KMS-11 (cell line): ENCODE results near the gene FADS2.

ENCODE experiments used
- H2AFZ ChIP-seq: fragments of 200-600 bp; sonication (generic); 2 replicates; pipeline ENCODE4 v1.6.1; 2016; ENCODE audit warnings: antibody characterized with exemption, mixed run types, low read depth
- H3K27ac ChIP-seq: fragments of 200-600 bp; sonication (generic); 2 replicates; pipeline ENCODE4 v1.6.1; 2016; ENCODE audit warnings: mild to moderate bottlenecking, mixed run types
- H3K27me3 ChIP-seq: fragments of 200-600 bp; sonication (generic); 2 replicates; pipeline ENCODE4 v1.6.1; 2017; ENCODE audit warnings: mild to moderate bottlenecking, low read depth, mixed run types, moderate library complexity; ENCODE audit not compliant: insufficient read depth
- H3K36me3 ChIP-seq: fragments of 200-600 bp; sonication (generic); 2 replicates; pipeline ENCODE4 v1.6.1; 2017; ENCODE audit warnings: mild to moderate bottlenecking, mixed run types; ENCODE audit not compliant: insufficient read depth
- H3K4me1 ChIP-seq: fragments of 200-600 bp; sonication (generic); 2 replicates; pipeline ENCODE4 v1.6.1; 2016; ENCODE audit warnings: mild to moderate bottlenecking, low read depth, mixed run types; ENCODE audit not compliant: poor library complexity, severe bottlenecking
- H3K4me2 ChIP-seq: fragments of 200-600 bp; sonication (generic); 2 replicates; pipeline ENCODE4 v1.7.0; 2016; ENCODE audit warnings: mild to moderate bottlenecking, mixed run types
- H3K4me3 ChIP-seq: fragments of 200-600 bp; sonication (generic); IDR thresholded peaks from 2 replicates; pipeline ENCODE4 v1.6.1; 2017; ENCODE audit warnings: low read depth, low read length, mixed read lengths; ENCODE audit not compliant: insufficient read depth
- H3K79me2 ChIP-seq: fragments of 200-600 bp; sonication (generic); 2 replicates; pipeline ENCODE4 v1.6.1; 2016; ENCODE audit warnings: low read depth, mixed run types; ENCODE audit not compliant: insufficient read depth
- H3K9ac ChIP-seq: fragments of 200-600 bp; sonication (generic); 2 replicates; pipeline ENCODE4 v1.6.1; 2016; ENCODE audit warnings: mild to moderate bottlenecking, mixed run types
- H4K20me1 ChIP-seq: fragments of 200-600 bp; sonication (generic); 2 replicates; pipeline ENCODE4 v1.6.1; 2016; ENCODE audit warnings: mild to moderate bottlenecking, mixed run types; ENCODE audit not compliant: insufficient read depth
- TF ChIP-seq, protein P1 (sequence below): fragments of 200-600 bp; sonication (generic); conservative IDR thresholded peaks from 2 replicates; pipeline ENCODE4 v1.6.1; 2017; ENCODE audit warnings: low read depth, mild to moderate bottlenecking, antibody characterized with exemption, low read length, moderate library complexity, mixed read lengths

FADS2 gene

DNA sequence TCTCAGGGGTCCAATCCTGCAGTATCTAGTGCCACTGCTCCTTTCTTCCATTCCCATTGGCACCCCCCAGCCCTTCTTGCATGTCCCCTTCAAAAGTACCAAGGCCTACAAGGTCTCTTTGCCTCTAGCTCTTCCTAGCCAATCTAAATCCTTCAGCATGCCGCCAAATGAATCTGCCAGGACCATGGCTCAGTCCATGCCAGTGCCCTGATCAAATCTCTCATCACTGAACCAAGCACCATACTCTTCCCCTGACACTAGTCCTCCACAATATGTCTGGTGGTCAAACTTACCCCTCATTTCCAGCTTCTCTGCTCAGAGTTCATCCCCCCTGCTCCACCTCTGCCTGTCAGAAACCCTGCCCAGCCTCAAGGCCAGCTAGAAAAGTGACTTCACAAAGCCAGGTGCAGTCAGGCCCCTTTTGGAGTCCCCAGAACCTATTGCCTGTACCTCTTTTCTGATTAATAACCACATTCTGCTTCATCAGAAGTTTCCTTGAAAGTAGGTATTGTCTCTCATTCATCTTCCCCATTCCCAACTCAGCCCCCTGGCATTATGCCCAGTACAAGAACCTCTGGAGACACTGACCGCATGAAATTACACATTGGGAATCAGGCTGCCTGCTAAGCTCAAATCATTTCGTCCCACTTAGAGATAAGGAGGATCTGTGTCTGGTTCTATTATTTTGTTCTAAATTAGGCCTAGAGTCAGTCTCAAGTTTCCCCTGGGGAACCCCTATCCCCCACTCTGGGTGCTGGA lies 24.0 kb upstream of the FADS2 start:
- TF ChIP-seq, protein P1, sequence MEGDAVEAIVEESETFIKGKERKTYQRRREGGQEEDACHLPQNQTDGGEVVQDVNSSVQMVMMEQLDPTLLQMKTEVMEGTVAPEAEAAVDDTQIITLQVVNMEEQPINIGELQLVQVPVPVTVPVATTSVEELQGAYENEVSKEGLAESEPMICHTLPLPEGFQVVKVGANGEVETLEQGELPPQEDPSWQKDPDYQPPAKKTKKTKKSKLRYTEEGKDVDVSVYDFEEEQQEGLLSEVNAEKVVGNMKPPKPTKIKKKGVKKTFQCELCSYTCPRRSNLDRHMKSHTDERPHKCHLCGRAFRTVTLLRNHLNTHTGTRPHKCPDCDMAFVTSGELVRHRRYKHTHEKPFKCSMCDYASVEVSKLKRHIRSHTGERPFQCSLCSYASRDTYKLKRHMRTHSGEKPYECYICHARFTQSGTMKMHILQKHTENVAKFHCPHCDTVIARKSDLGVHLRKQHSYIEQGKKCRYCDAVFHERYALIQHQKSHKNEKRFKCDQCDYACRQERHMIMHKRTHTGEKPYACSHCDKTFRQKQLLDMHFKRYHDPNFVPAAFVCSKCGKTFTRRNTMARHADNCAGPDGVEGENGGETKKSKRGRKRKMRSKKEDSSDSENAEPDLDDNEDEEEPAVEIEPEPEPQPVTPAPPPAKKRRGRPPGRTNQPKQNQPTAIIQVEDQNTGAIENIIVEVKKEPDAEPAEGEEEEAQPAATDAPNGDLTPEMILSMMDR: no peak
- Histone ChIP-seq H3K4me1 (no peaks in the 10 kb centered on the region), H2AFZ (no peak overlapping the region), H3K36me3 (no peaks in the 10 kb centered on the region), H3K4me2 (no peak overlapping the region), H4K20me1 (no peaks in the 10 kb centered on the region), H3K9ac (no peak overlapping the region), H3K27ac (no peak overlapping the region), H3K4me3 (no peak overlapping the region), H3K27me3 (no peaks in the 10 kb centered on the region), H3K79me2 (no peaks in the 10 kb centered on the region; the same call in 1 of the 2 replicates)

DNA sequence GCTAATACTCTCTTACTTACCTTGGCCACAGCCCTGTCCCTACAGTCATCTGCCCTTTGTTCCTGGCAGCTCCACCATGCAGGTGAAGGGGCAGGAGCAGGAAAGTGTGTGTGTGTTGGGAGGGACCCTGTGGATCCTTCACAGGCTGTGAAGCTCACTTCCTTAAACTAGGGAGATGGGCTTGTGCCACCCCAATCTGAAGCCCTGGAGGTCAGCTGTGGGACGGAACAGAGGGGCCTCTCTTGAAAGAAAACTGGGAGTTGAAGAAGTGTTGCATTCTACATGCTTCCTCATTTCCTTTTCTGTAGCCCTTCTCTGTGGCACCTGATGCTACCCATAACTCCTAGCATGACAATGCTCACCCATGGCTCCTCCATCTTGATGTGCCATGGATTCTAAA lies 23.0 kb upstream of the FADS2 start:
- H3K4me1 ChIP-seq: no peaks in the 10 kb centered on the region
- no peaks in the 10 kb centered on the region for H3K79me2 ChIP-seq
- H3K4me2 ChIP-seq: no peak overlapping the region
- H3K4me3 ChIP-seq: no peak overlapping the region
- TF ChIP-seq, protein P1: no peak
- H4K20me1 ChIP-seq: no peaks in the 10 kb centered on the region
- H2AFZ ChIP-seq: no peak overlapping the region
- no peak overlapping the region for H3K9ac ChIP-seq
- no peak overlapping the region for H3K27ac ChIP-seq
- H3K36me3 ChIP-seq: no peaks in the 10 kb centered on the region
- no peaks in the 10 kb centered on the region for H3K27me3 ChIP-seq

DNA sequence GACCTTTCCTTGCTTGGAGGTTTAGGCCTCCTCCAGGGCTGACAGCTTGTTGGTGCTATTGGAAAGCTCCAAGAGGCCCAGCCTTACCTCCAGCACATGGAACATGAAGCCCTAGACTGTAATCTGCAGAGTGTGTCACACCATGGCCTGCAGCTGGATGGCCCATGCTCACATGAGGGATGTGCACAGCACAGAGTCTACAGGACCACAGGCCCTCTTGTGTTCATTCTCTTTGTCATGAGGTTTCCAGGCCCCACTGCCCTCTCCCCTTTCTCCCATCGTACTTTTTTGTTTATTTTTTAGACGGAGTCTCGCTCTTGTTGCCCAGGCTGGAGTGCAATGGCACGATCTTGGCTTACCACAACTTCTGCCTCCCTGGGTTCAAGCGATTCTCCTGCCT lies 21.3 kb upstream of the FADS2 start:
- no peak overlapping the region for H3K4me2 ChIP-seq
- no peak overlapping the region for H2AFZ ChIP-seq
- H3K27ac ChIP-seq: no peak overlapping the region
- no peak overlapping the region for H3K9ac ChIP-seq
- no peak overlapping the region for H3K4me3 ChIP-seq
- H3K79me2 ChIP-seq: no peaks in the 10 kb centered on the region
- TF ChIP-seq, protein P1: no peak
- H3K4me1 ChIP-seq: no peaks in the 10 kb centered on the region
- no peaks in the 10 kb centered on the region for H3K27me3 ChIP-seq
- no peaks in the 10 kb centered on the region for H4K20me1 ChIP-seq
- no peaks in the 10 kb centered on the region for H3K36me3 ChIP-seq

DNA sequence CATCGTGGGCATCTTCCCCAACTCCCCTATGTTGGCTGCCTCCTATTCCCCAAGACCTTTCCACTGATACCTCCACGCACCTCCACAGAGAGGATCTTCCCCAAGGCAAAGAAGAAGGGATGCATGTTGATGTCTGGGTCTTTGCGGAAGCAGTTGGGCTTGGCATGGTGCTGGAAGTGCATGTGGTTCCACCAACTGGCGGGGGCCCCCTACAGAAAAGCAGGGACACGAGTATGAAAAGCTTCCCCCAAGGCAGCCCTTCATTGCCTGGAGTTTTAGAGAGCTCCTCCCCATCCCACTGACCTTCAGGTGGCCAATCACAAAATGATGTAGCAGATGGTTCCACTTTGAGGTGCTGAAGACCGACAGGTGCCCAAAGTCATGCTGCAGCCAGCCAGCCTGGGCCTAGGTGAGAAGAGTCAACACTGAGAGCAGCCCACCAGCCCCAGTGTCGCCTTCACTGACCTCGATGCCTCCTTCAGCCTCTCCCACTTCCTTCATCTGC lies 17.4 kb upstream of the FADS2 start:
- H3K4me2 ChIP-seq: no peak overlapping the region
- H3K27ac ChIP-seq: no peak overlapping the region
- no peak overlapping the region for H3K9ac ChIP-seq
- H3K79me2 ChIP-seq: no peaks in the 10 kb centered on the region
- H3K36me3 ChIP-seq: no peaks in the 10 kb centered on the region
- no peak overlapping the region for H2AFZ ChIP-seq
- TF ChIP-seq, protein P1: no peak
- H4K20me1 ChIP-seq: no peaks in the 10 kb centered on the region
- H3K27me3 ChIP-seq: no peaks in the 10 kb centered on the region
- no peaks in the 10 kb centered on the region for H3K4me1 ChIP-seq
- no peak overlapping the region for H3K4me3 ChIP-seq
